Measurements from ENCODE around the gene COA4.

DNA sequence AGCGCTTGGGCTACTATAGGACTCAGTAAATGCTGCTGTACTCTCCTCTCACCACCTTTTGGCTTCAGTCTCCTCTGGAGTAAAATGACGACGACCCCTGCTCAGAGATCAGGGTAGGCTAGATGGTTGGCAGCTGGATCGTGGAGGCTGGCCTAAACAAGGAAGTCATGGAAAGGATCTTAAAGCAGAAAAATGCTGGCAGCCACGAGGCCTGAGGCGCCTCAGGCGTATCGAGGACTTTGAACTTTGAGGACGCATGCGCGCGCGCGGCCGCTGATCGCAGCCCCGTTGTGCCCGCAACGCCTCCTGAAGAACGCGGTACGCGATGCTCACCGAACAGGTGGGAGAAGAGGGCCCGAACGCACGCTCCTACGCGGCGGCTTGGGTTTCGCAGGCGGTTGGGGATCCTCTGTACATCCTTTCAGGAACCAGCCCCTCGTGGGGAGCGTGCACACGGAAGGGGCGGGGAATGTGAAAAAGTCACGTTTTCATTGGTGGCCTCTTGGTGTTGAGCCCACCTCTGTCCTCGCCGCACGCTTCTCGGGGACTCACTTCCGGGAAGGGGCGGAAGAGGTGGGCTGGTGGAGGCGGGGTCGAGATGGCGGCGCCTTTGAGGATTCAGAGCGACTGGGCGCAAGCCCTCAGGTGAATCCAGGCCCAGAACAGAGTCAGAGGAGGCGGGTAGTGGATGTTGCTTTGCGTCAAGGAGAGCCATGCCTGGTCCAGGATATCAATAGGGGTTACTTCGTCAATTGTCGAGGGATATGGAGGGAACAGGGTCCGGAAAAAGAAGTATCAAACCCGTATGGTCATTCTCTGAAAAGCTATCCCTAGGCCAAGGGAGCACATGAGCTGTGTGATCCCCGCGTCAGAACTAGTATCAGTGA is at the start of gene COA4, which contains the start of gene PAAF1:
- no peak for TF ChIP-seq CTCF (conservative IDR thresholded peaks at IDR 0.05; ENCODE audit: low read length)
- TF ChIP-seq EZH2phosphoT487 (IDR thresholded peaks at IDR 0.05; ENCODE audit: borderline replicate concordance, low read depth, low read length) = no peak

All from OCI-LY7 (cell line).